Activated naive CD8-positive, alpha-beta T cell (primary cell): ENCODE data around the gene GNAI1.

Source experiments
- H3K27ac Mint-ChIP-seq: one replicate; pipeline ENCODE4 v1.8.0; 2021; ENCODE audit warnings: mixed read lengths
- H3K27me3 Mint-ChIP-seq: one replicate; pipeline ENCODE4 v1.8.0; 2021; ENCODE audit warnings: mixed read lengths
- H3K36me3 Mint-ChIP-seq: one replicate; pipeline ENCODE4 v1.8.0; 2021; ENCODE audit warnings: mixed read lengths
- H3K4me1 Mint-ChIP-seq: one replicate; pipeline ENCODE4 v1.8.0; 2021; ENCODE audit warnings: low read depth, mixed read lengths
- H3K4me3 Mint-ChIP-seq: one replicate; pipeline ENCODE4 v1.8.0; 2021; ENCODE audit warnings: mild to moderate bottlenecking, mixed read lengths
- H3K9me3 Mint-ChIP-seq: one replicate; pipeline ENCODE4 v1.8.0; 2021; ENCODE audit warnings: low read depth, mixed read lengths

GNAI1 gene

GRCh38 chr7:80232979-80233724 is 98.5 kb downstream of the GNAI1 start:
- no peak overlapping the region for H3K27ac Mint-ChIP-seq
- no peak overlapping the region for H3K4me3 Mint-ChIP-seq
- no peaks in the 10 kb centered on the region for H3K9me3 Mint-ChIP-seq
- no peaks in the 10 kb centered on the region for H3K27me3 Mint-ChIP-seq
- H3K36me3 Mint-ChIP-seq, result no peaks in the 10 kb centered on the region
- H3K4me1 Mint-ChIP-seq, result no peaks in the 10 kb centered on the region

- H3K27me3 Mint-ChIP-seq, result no peaks in the 10 kb centered on the region
- H3K9me3 Mint-ChIP-seq, result no peaks in the 10 kb centered on the region
- H3K36me3 Mint-ChIP-seq, result no peaks in the 10 kb centered on the region
- H3K27ac Mint-ChIP-seq, result no peak overlapping the region
- no peaks in the 10 kb centered on the region for H3K4me1 Mint-ChIP-seq
- H3K4me3 Mint-ChIP-seq, result no peak overlapping the region
Observed at GRCh38 chr7:80235334-80235733, 100.7 kb downstream of the GNAI1 start.

GRCh38 chr7:80236681-80237080 is 102.0 kb downstream of the GNAI1 start:
- H3K27me3 Mint-ChIP-seq, result no peaks in the 10 kb centered on the region
- H3K36me3 Mint-ChIP-seq, result no peaks in the 10 kb centered on the region
- no peaks in the 10 kb centered on the region for H3K4me1 Mint-ChIP-seq
- no peaks in the 10 kb centered on the region for H3K9me3 Mint-ChIP-seq
- no peak overlapping the region for H3K4me3 Mint-ChIP-seq
- H3K27ac Mint-ChIP-seq, result no peak overlapping the region

GRCh38 chr7:80240265-80241025 is 105.8 kb downstream of the GNAI1 start:
- Mint-ChIP-seq H3K9me3 (no peaks in the 10 kb centered on the region), H3K4me1 (no peaks in the 10 kb centered on the region), H3K27ac (no peak overlapping the region)

GRCh38 chr7:80241671-80242070 is 107.0 kb downstream of the GNAI1 start:
- Mint-ChIP-seq H3K4me3 (no peak overlapping the region), H3K9me3 (no peaks in the 10 kb centered on the region), H3K27me3 (no peaks in the 10 kb centered on the region), H3K36me3 (no peaks in the 10 kb centered on the region), H3K27ac (no peak overlapping the region), H3K4me1 (no peaks in the 10 kb centered on the region)

More at GRCh38 chr7:80240265-80241025, 105.8 kb downstream of the GNAI1 start:
- Mint-ChIP-seq H3K36me3 (no peaks in the 10 kb centered on the region), H3K4me3 (no peak overlapping the region), H3K27me3 (no peaks in the 10 kb centered on the region)

- Mint-ChIP-seq H3K36me3 (no peaks in the 10 kb centered on the region), H3K9me3 (no peaks in the 10 kb centered on the region), H3K27ac (no peak overlapping the region), H3K4me3 (no peak overlapping the region), H3K4me1 (no peaks in the 10 kb centered on the region), H3K27me3 (no peaks in the 10 kb centered on the region)
Observed at GRCh38 chr7:80243425-80243824, 108.8 kb downstream of the GNAI1 start.

- no peaks in the 10 kb centered on the region for H3K4me1 Mint-ChIP-seq
- H3K4me3 Mint-ChIP-seq, result no peak overlapping the region
- no peak overlapping the region for H3K27ac Mint-ChIP-seq
- no peaks in the 10 kb centered on the region for H3K9me3 Mint-ChIP-seq
- H3K36me3 Mint-ChIP-seq, result no peaks in the 10 kb centered on the region
- H3K27me3 Mint-ChIP-seq, result no peaks in the 10 kb centered on the region
Observed at GRCh38 chr7:80244206-80244916, 109.7 kb downstream of the GNAI1 start.

GRCh38 chr7:80247144-80247543 is 112.5 kb downstream of the GNAI1 start:
- no peak overlapping the region for H3K27ac Mint-ChIP-seq
- peaks cover 2% of the 10 kb centered on the region for H3K27me3 Mint-ChIP-seq
- no peaks in the 10 kb centered on the region for H3K4me1 Mint-ChIP-seq
- H3K36me3 Mint-ChIP-seq, result no peaks in the 10 kb centered on the region
- no peaks in the 10 kb centered on the region for H3K9me3 Mint-ChIP-seq
- no peak overlapping the region for H3K4me3 Mint-ChIP-seq

- Mint-ChIP-seq H3K36me3 (no peaks in the 10 kb centered on the region), H3K27me3 (peaks cover 2% of the 10 kb centered on the region), H3K4me3 (no peak overlapping the region), H3K27ac (no peak overlapping the region), H3K4me1 (no peaks in the 10 kb centered on the region), H3K9me3 (no peaks in the 10 kb centered on the region)
Observed at GRCh38 chr7:80247891-80248290, 113.3 kb downstream of the GNAI1 start.

GRCh38 chr7:80249184-80249583 is 114.6 kb downstream of the GNAI1 start:
- Mint-ChIP-seq H3K4me3 (no peak overlapping the region), H3K36me3 (no peaks in the 10 kb centered on the region), H3K27me3 (peaks cover 2% of the 10 kb centered on the region), H3K4me1 (no peaks in the 10 kb centered on the region), H3K27ac (no peak overlapping the region), H3K9me3 (no peaks in the 10 kb centered on the region)

GRCh38 chr7:80249619-80250295 is 115.1 kb downstream of the GNAI1 start:
- peaks cover 2% of the 10 kb centered on the region for H3K27me3 Mint-ChIP-seq
- H3K36me3 Mint-ChIP-seq, result no peaks in the 10 kb centered on the region
- no peaks in the 10 kb centered on the region for H3K9me3 Mint-ChIP-seq
- no peak overlapping the region for H3K4me3 Mint-ChIP-seq
- no peak overlapping the region for H3K27ac Mint-ChIP-seq
- H3K4me1 Mint-ChIP-seq, result no peaks in the 10 kb centered on the region

GRCh38 chr7:80253237-80253636 is 118.6 kb downstream of the GNAI1 start:
- peaks cover 2% of the 10 kb centered on the region for H3K27me3 Mint-ChIP-seq
- no peak overlapping the region for H3K27ac Mint-ChIP-seq
- H3K9me3 Mint-ChIP-seq, result no peaks in the 10 kb centered on the region
- no peak overlapping the region for H3K4me3 Mint-ChIP-seq
- H3K36me3 Mint-ChIP-seq, result no peaks in the 10 kb centered on the region
- no peaks in the 10 kb centered on the region for H3K4me1 Mint-ChIP-seq

GRCh38 chr7:80253653-80254052 is 119.0 kb downstream of the GNAI1 start:
- Mint-ChIP-seq H3K9me3 (no peaks in the 10 kb centered on the region), H3K36me3 (no peaks in the 10 kb centered on the region), H3K4me1 (no peaks in the 10 kb centered on the region), H3K27me3 (peaks cover 2% of the 10 kb centered on the region), H3K4me3 (no peak overlapping the region), H3K27ac (no peak overlapping the region)

- H3K4me3 Mint-ChIP-seq, result no peak overlapping the region
- no peaks in the 10 kb centered on the region for H3K9me3 Mint-ChIP-seq
- H3K4me1 Mint-ChIP-seq, result no peaks in the 10 kb centered on the region
- no peaks in the 10 kb centered on the region for H3K36me3 Mint-ChIP-seq
- peaks cover under 1% of the 10 kb centered on the region for H3K27me3 Mint-ChIP-seq
- no peak overlapping the region for H3K27ac Mint-ChIP-seq
Observed at GRCh38 chr7:80255656-80256055, 121.0 kb downstream of the GNAI1 start.

- no peaks in the 10 kb centered on the region for H3K9me3 Mint-ChIP-seq
- no peak overlapping the region for H3K4me3 Mint-ChIP-seq
- no peak overlapping the region for H3K27ac Mint-ChIP-seq
- H3K27me3 Mint-ChIP-seq, result no peaks in the 10 kb centered on the region
- H3K4me1 Mint-ChIP-seq, result no peaks in the 10 kb centered on the region
- no peaks in the 10 kb centered on the region for H3K36me3 Mint-ChIP-seq
Observed at GRCh38 chr7:80257756-80258155, 123.1 kb downstream of the GNAI1 start.
